Sciatic nerve (tissue), 2 donors: ENCODE data around the gene RAB6B. TPM values are rescaled to one million over a fixed set of nuclear protein-coding genes. Genes with fewer than 3 reads are reported as not detected.
A peak's percentile ranks its signal among the peaks of the same experiment; 100 is the strongest.

ENCODE experiments used
- ATAC-seq: fragments of 200-7000 bp; cut with Tn5 transposase; one replicate; pipeline ENCODE4 v1.9.1; 2020; ENCODE audit warnings: mild to moderate bottlenecking, moderate library complexity
- DNase-seq: peaks from one replicate; pipeline ENCODE4 v3.0.0-alpha.2; 2020; ENCODE audit warnings: low spot score
- intact Hi-C: fragments of 100-400 bp; cut with DNase I; formaldehyde crosslinking; loops from one replicate; pipeline ENCODE4 v1.14.2; 2022
- total RNA-seq: library from RNA; stranded (reverse); fragmentation: NEBNext Ultra II Directional; extraction: Animal tissue kit (Norgen Biotek cat#: 25700); gene quantifications from one replicate; pipeline ENCODE4 v1.2.1, GENCODE V29; 2021
- donor health status: DM: no; HTN: no; CAD: no.
- donor health status: DM: no; HTN: no; CAD: no.

The RAB6B gene
- total RNA-seq, 1 donor from 2014 or later: 9.5 TPM

GRCh38 chr3:133884887-133885711 is 10.6 kb downstream of the RAB6B start:
- intact Hi-C loops: no loop called here
- DNase-seq (no peak), ATAC-seq (no peak)

GRCh38 chr3:133884054-133884886 is 11.4 kb downstream of the RAB6B start:
- intact Hi-C loops: no loop called here
- ATAC-seq (no peak), DNase-seq (no peak)

GRCh38 chr3:133883641-133884040 is 12.0 kb downstream of the RAB6B start:
- no peak for ATAC-seq
- no peak for DNase-seq
- intact Hi-C loops: no loop called here

GRCh38 chr3:133882986-133883586 is 12.6 kb downstream of the RAB6B start:
- ATAC-seq (no peak), DNase-seq (no peak)
- intact Hi-C loops: no loop called here

- ATAC-seq (no peak), DNase-seq (no peak)
- intact Hi-C loops: no loop called here
Observed at GRCh38 chr3:133881939-133882825, 13.5 kb downstream of the RAB6B start.

GRCh38 chr3:133881492-133881891 is 14.2 kb downstream of the RAB6B start:
- intact Hi-C loops: no loop called here
- no peak for ATAC-seq
- no peak for DNase-seq

- ATAC-seq: no peak
- no peak for DNase-seq
- intact Hi-C loops: no loop called here
Observed at GRCh38 chr3:133880886-133881455, 14.7 kb downstream of the RAB6B start.

GRCh38 chr3:133880287-133880686 is 15.4 kb downstream of the RAB6B start:
- intact Hi-C loops: no loop called here
- no peak for DNase-seq
- ATAC-seq: no peak

GRCh38 chr3:133878518-133878917 is 17.2 kb downstream of the RAB6B start:
- ATAC-seq: no peak
- intact Hi-C loops: no loop called here
- no peak for DNase-seq

- ATAC-seq (no peak), DNase-seq (no peak)
- intact Hi-C loops: no loop called here
Observed at GRCh38 chr3:133877221-133877620, 18.5 kb downstream of the RAB6B start.

- ATAC-seq (no peak), DNase-seq (peak; percentile 2)
- intact Hi-C loops: no loop called here
Observed at GRCh38 chr3:133874761-133875438, 20.8 kb downstream of the RAB6B start.

- DNase-seq: no peak
- intact Hi-C loops: no loop called here
- no peak for ATAC-seq
Observed at GRCh38 chr3:133874344-133874743, 21.3 kb downstream of the RAB6B start.

GRCh38 chr3:133872781-133873180 is 22.9 kb downstream of the RAB6B start:
- intact Hi-C loops: no loop called here
- ATAC-seq (no peak), DNase-seq (no peak)

GRCh38 chr3:133872161-133872560 is 23.5 kb downstream of the RAB6B start:
- ATAC-seq (no peak), DNase-seq (no peak)
- intact Hi-C loops: no loop called here

- intact Hi-C loops: no loop called here
- no peak for ATAC-seq
- no peak for DNase-seq
Observed at GRCh38 chr3:133871368-133872090, 24.2 kb downstream of the RAB6B start.

GRCh38 chr3:133870822-133871221 is 24.9 kb downstream of the RAB6B start:
- intact Hi-C loops: no loop called here
- DNase-seq: no peak
- no peak for ATAC-seq

- intact Hi-C loops: no loop called here
- DNase-seq (no peak), ATAC-seq (no peak)
Observed at GRCh38 chr3:133869586-133869985, 26.1 kb downstream of the RAB6B start.
